ENCODE results near the gene IZUMO1. TPM values are rescaled to one million over a fixed set of nuclear protein-coding genes. Genes with fewer than 3 reads are reported as not detected.

IZUMO1 gene
- total RNA-seq, 2 donors from 2014 or later, result 1.6 to 14.5 TPM

DNA sequence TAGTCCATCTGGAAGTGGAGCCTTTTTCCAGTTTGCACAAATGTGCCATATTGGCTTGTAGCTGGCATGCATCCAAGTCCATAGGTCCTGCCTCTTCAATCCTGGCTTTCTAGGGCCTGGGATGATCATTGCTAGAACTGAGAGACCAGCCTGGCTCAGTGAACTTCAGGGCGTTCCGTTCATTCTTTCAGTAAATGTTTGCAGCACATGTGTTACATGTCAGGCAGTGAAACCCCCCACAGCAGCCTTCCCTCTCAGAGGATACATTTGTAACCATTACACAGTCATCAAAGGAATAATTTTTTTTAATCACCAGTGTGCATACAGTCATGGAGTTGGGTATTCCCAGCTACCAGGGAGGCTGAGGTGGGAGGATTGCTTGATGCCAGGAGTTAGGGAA is 41.3 kb downstream of the IZUMO1 start:
- Histone ChIP-seq H3K36me3 (replicated peaks in 1 of 2; ENCODE audit: insufficient read depth in 1 of 2, low read depth in 2 of 2) (no peaks in the 10 kb centered on the region), H3K4me3 (no peak overlapping the region), H3K27me3 (no peaks in the 10 kb centered on the region), H3K9me3 (no peaks in the 10 kb centered on the region), H3K27ac (no peak overlapping the region), H3K4me1 (no peaks in the 10 kb centered on the region)
- ATAC-seq (no peak), DNase-seq (no peak)
- TF ChIP-seq, protein P1, sequence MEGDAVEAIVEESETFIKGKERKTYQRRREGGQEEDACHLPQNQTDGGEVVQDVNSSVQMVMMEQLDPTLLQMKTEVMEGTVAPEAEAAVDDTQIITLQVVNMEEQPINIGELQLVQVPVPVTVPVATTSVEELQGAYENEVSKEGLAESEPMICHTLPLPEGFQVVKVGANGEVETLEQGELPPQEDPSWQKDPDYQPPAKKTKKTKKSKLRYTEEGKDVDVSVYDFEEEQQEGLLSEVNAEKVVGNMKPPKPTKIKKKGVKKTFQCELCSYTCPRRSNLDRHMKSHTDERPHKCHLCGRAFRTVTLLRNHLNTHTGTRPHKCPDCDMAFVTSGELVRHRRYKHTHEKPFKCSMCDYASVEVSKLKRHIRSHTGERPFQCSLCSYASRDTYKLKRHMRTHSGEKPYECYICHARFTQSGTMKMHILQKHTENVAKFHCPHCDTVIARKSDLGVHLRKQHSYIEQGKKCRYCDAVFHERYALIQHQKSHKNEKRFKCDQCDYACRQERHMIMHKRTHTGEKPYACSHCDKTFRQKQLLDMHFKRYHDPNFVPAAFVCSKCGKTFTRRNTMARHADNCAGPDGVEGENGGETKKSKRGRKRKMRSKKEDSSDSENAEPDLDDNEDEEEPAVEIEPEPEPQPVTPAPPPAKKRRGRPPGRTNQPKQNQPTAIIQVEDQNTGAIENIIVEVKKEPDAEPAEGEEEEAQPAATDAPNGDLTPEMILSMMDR (IDR thresholded peaks at IDR 0.05), result no peak
- no peak for TF ChIP-seq POLR2A (IDR thresholded peaks at IDR 0.05)
- intact Hi-C loops (cut with DNase I), result no loop called here
- WGBS, 2 donors, result 47 to 69% methylated on average over 2 of the region's 2 CpGs

DNA sequence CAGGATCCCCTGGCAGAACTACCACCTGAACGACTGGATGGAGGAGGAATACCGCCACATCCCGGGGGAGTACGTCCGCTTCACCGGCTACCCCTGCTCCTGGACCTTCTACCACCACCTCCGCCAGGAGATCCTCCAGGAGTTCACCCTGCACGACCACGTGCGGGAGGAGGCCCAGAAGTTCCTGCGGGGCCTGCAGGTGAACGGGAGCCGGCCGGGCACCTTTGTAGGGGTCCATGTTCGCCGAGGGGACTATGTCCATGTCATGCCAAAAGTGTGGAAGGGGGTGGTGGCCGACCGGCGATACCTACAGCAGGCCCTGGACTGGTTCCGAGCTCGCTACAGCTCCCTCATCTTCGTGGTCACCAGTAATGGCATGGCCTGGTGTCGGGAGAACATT is 43.4 kb downstream of the IZUMO1 start:
- intact Hi-C loops (cut with DNase I), result no loop called here
- Histone ChIP-seq H3K27ac (no peak overlapping the region), H3K9me3 (no peaks in the 10 kb centered on the region), H3K4me1 (peaks cover 2% of the 10 kb centered on the region), H3K4me3 (no peak overlapping the region), H3K36me3 (replicated peaks in 1 of 2; ENCODE audit: insufficient read depth in 1 of 2, low read depth in 2 of 2) (no peaks in the 10 kb centered on the region), H3K27me3 (no peaks in the 10 kb centered on the region)
- no peak for DNase-seq
- ATAC-seq, result no peak
- no peak for TF ChIP-seq POLR2A (IDR thresholded peaks at IDR 0.05)
- TF ChIP-seq, protein P1 (IDR thresholded peaks at IDR 0.05), result no peak
- 94 to 96% methylated on average over 8 to 23 of the region's 23 CpGs for WGBS, 2 donors

DNA sequence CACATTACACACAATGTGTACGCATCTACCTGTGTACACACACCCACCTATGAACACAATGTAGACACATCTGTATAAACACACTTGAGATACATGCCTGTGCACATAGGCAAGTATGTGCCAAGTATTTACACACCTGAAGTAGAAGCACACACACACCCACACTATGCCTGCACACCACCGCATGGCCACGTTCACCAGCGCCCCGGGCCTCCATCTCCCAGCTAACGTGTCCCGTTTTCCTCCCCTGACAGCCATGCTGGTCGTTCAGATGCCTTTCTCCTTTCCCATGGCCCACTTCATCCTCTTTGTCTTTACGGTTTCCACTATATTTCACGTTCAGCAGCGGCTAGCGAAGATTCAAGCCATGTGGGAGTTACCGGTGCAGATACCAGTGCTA is 44.0 kb downstream of the IZUMO1 start:
- peaks cover 7% of the 10 kb centered on the region for H3K4me1 ChIP-seq
- no peaks in the 10 kb centered on the region for H3K36me3 ChIP-seq (replicated peaks in 1 of 2; ENCODE audit: insufficient read depth in 1 of 2, low read depth in 2 of 2)
- no peak overlapping the region for H3K27ac ChIP-seq
- H3K4me3 ChIP-seq, result no peak overlapping the region
- no peak for TF ChIP-seq POLR2A (IDR thresholded peaks at IDR 0.05)
- TF ChIP-seq, protein P1 (IDR thresholded peaks at IDR 0.05), result no peak
- intact Hi-C loops (cut with DNase I), result no loop called here
- no peaks in the 10 kb centered on the region for H3K9me3 ChIP-seq
- WGBS, 2 donors, result 90 to 91% methylated on average over 13 of the region's 13 CpGs
- no peaks in the 10 kb centered on the region for H3K27me3 ChIP-seq
- no peak for DNase-seq
- no peak for ATAC-seq

DNA sequence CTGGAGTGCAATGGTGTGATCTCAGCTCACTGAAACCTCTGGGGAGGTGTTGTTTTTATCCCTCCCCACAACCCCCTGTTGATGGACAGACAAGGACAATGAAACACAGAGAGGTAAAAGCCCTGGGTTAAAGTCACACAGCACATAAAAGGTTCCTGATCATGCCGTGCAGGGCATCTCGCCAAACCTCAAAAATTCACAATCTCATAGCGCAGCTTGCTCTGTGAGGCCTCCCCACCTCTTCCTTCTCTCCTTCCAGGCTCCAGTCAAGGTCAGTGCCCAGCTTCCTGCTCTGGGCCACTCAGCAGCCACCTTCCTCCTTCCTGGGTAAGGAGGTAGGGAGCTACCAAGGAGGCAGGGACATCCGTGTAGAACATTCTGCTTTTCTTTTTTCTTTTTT is 48.7 kb downstream of the IZUMO1 start:
- DNase-seq, result peak in 3 of 4 donors; percentile 39 to 49 (median 46)

More for the DNA sequence above, 48.7 kb downstream of the IZUMO1 start:
- ATAC-seq, result no peak
- Histone ChIP-seq H3K4me1 (peaks cover 26% of the 10 kb centered on the region), H3K9me3 (no peaks in the 10 kb centered on the region), H3K27me3 (no peaks in the 10 kb centered on the region), H3K27ac (no peak overlapping the region), H3K36me3 (replicated peaks in 1 of 2; ENCODE audit: insufficient read depth in 1 of 2, low read depth in 2 of 2) (no peaks in the 10 kb centered on the region), H3K4me3 (no peak overlapping the region)
- 34 to 48% methylated on average over 4 of the region's 4 CpGs for WGBS, 2 donors
- intact Hi-C loops (cut with DNase I), result no loop called here
- TF ChIP-seq, protein P1 (IDR thresholded peaks at IDR 0.05), result no peak
- TF ChIP-seq POLR2A (IDR thresholded peaks at IDR 0.05), result no peak
